Duodenal mucosa (tissue), 2 donors: Measurements from ENCODE around the gene SH3BP2.
"Not testable (repeated sequence)": the region's sequence is repeated elsewhere in the genome, so short reads cannot be mapped to it uniquely, and the experiment has no call there.

ENCODE experiments used
- H3K27ac ChIP-seq: one replicate; pipeline ENCODE4 v1.7.0; 2013; ENCODE audit warnings: low read depth, low read length
- H3K27me3 ChIP-seq, 2 donors: one replicate each; pipeline ENCODE4 v1.7.0; 2013; ENCODE audit warnings: low read length in 2 of 2, control low read depth in 1 of 2; ENCODE audit not compliant: insufficient read depth in 2 of 2, control insufficient read depth in 1 of 2
- H3K36me3 ChIP-seq, 2 donors: one replicate each; pipeline ENCODE4 v1.7.0; 2013; ENCODE audit warnings: low read length in 2 of 2, control low read depth in 1 of 2; ENCODE audit not compliant: insufficient read depth in 2 of 2, control insufficient read depth in 1 of 2
- H3K4me1 ChIP-seq, 2 donors: one replicate each; pipeline ENCODE4 v1.7.0; 2013; ENCODE audit warnings: low read length in 2 of 2, control low read depth in 1 of 2; ENCODE audit not compliant: insufficient read depth in 2 of 2, control insufficient read depth in 1 of 2
- H3K4me3 ChIP-seq, 2 donors: one replicate each; pipeline ENCODE4 v1.7.0; 2013; ENCODE audit warnings: low read length in 2 of 2, low read depth in 1 of 2
- H3K9ac ChIP-seq, 2 donors: one replicate each; pipeline ENCODE4 v1.7.0; 2013; ENCODE audit warnings: low read length in 2 of 2, low read depth in 1 of 2
- H3K9me3 ChIP-seq, 2 donors: one replicate each; pipeline ENCODE4 v1.7.0; 2013; ENCODE audit warnings: low read length in 2 of 2, control low read depth in 1 of 2; ENCODE audit not compliant: control insufficient read depth in 1 of 2

The SH3BP2 gene

GRCh38 chr4:2754848-2755819 is 37.8 kb upstream of the SH3BP2 start:
- H3K36me3 ChIP-seq, result peaks cover 0 to 4% of the 10 kb centered on the region in 2 donors
- peak overlapping the region; percentile 63 to 80 for H3K9ac ChIP-seq
- H3K4me1 ChIP-seq, result peaks cover 30 to 34% of the 10 kb centered on the region in 2 donors

DNA sequence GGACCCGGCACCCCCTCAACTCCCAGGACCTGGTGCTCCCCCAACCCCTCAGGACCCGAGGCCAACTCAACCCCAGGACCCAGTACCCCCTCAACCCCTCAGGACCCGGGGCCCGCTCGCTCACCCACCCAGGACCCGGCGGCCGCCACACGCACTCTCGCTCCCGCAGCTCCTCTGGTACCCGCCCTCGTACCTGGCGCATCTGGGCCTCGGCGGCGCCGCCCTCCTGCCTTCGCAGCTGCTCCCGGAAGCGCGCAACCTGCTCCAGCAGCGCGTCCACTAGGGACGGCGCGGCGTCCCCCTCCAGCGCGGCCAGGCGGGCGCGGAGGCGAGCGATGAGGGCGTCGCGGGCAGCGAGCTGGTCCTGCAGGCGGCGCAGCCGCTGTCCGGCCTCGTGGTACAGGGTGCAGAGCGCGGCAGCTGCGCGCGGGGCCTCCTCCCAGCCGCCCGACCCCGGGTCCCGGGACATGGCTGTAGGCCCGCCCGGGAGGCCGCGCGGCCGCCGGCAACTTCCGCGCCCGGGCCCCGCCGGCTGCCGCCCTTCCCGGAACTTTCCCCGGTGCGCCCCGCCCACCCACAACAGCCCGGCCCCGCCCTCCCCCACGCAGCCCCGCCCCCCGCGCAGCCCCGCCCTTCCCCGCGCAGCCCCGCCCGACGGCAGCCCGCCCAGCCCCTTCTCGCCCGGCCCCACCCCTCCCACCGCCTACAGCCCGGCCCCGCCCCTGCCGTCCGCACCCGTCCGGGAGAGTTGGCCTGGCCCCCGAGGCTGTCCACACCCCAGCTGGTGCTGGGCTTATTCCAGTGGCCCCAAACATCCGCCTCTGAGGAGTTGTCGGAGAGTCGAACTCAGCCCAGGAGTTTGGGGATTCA is 36.8 kb upstream of the SH3BP2 start, which contains the start of gene TNIP2:
Gene TNIP2, minus strand, starts transcription at position 516 of the 870 bp plus-strand sequence. Its CDS starts 47 bp downstream, at position 469.
- H3K4me1 ChIP-seq, result peaks cover 30 to 36% of the 10 kb centered on the region in 2 donors
- no peaks in the 10 kb centered on the region for H3K27me3 ChIP-seq
- H3K9ac ChIP-seq, result peak within 1 kb of the TSS; percentile 63 to 80
- peaks cover 0 to 4% of the 10 kb centered on the region in 2 donors for H3K36me3 ChIP-seq
- peak within 1 kb of the TSS; percentile 71 to 83 for H3K4me3 ChIP-seq
- no peaks in the 10 kb centered on the region for H3K9me3 ChIP-seq
- peak within 1 kb of the TSS; percentile 91 for H3K27ac ChIP-seq

More at GRCh38 chr4:2754848-2755819, 37.8 kb upstream of the SH3BP2 start:
- H3K9me3 ChIP-seq, result no peaks in the 10 kb centered on the region
- no peak overlapping the region for H3K27ac ChIP-seq
- peak overlapping the region; percentile 71 to 83 for H3K4me3 ChIP-seq
- no peaks in the 10 kb centered on the region for H3K27me3 ChIP-seq

GRCh38 chr4:2756691-2757350 is 36.1 kb upstream of the SH3BP2 start:
- Histone ChIP-seq H3K4me3 (peak overlapping the region; percentile 46 to 53), H3K4me1 (peaks cover 32 to 39% of the 10 kb centered on the region in 2 donors), H3K9me3 (no peaks in the 10 kb centered on the region), H3K9ac (peak overlapping the region; percentile 57 to 69), H3K27ac (no peak overlapping the region), H3K27me3 (no peaks in the 10 kb centered on the region), H3K36me3 (peaks cover 0 to 4% of the 10 kb centered on the region in 2 donors)

- Histone ChIP-seq H3K9me3 (no peaks in the 10 kb centered on the region), H3K36me3 (peaks cover 0 to 4% of the 10 kb centered on the region in 2 donors), H3K4me1 (peaks cover 38 to 45% of the 10 kb centered on the region in 2 donors), H3K27ac (no peak overlapping the region), H3K9ac (no peak overlapping the region), H3K4me3 (no peak overlapping the region), H3K27me3 (no peaks in the 10 kb centered on the region)
Observed at GRCh38 chr4:2757426-2757825, 35.5 kb upstream of the SH3BP2 start.

GRCh38 chr4:2761035-2761923 is 31.6 kb upstream of the SH3BP2 start:
- Histone ChIP-seq H3K4me1 (peaks cover 30 to 38% of the 10 kb centered on the region in 2 donors), H3K4me3 (peak overlapping the region; percentile 34 to 48), H3K36me3 (no peaks in the 10 kb centered on the region), H3K27me3 (no peaks in the 10 kb centered on the region), H3K9me3 (no peaks in the 10 kb centered on the region), H3K27ac (peak overlapping the region; percentile 98), H3K9ac (peak overlapping the region; percentile 73 to 77)

DNA sequence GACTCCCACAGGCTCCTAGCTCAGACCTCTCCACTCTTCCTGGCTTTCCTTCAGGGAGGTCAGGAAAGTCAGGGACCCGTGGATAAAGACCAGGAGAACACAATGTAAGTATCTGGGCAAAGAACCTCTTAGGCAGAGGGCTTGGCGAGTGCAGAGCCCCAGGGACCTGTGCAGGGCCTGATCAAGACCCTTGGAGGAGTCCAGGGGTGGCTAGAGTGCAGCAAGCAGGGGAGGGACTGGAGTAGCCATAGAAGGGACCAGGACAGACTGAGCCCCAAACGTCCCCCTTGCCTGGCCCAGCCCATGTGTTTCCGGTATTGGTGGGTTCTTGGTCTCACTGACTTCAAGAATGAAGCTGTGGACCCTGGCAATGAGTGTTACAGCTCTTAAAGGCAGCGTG is 30.8 kb upstream of the SH3BP2 start:
- H3K9me3 ChIP-seq, result no peaks in the 10 kb centered on the region
- peak overlapping the region; percentile 98 for H3K27ac ChIP-seq
- H3K4me1 ChIP-seq, result peaks cover 27 to 32% of the 10 kb centered on the region in 2 donors
- no peaks in the 10 kb centered on the region for H3K36me3 ChIP-seq
- peak overlapping the region; percentile 34 to 48 for H3K4me3 ChIP-seq
- peak overlapping the region; percentile 73 to 77 for H3K9ac ChIP-seq
- no peaks in the 10 kb centered on the region for H3K27me3 ChIP-seq

- H3K4me3 ChIP-seq, result peak overlapping the region; percentile 34 to 48
Observed at GRCh38 chr4:2762486-2763370, 30.2 kb upstream of the SH3BP2 start.

DNA sequence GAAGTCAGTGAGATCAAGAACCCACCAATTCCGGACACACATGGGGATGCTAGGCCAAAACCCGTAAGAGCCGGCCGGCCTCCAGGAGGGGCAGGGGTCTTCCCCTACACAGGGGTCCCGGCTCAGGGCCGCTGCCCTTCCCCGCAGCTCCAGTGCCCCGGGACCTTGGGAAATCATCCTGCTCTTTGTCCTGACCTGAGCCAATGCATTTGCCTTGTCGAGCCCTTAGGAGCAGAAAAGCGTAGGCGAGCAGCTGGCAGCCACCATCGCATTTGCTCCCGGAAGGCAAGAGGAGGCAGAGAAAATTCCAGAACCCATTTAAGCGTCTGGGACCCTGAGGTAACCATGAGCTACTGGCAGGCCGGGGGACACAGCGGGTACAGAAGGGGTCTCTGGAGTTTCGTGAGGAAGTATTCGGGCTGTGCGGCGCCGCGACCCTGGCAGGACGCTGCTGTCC is 29.3 kb upstream of the SH3BP2 start:
- Histone ChIP-seq H3K9ac (peak overlapping the region; percentile 44 to 46), H3K4me3 (peak overlapping the region; percentile 54 to 61), H3K27me3 (no peaks in the 10 kb centered on the region), H3K9me3 (no peaks in the 10 kb centered on the region), H3K4me1 (peaks cover 27 to 28% of the 10 kb centered on the region in 2 donors), H3K36me3 (no peaks in the 10 kb centered on the region), H3K27ac (no peak overlapping the region)

More at GRCh38 chr4:2762486-2763370, 30.2 kb upstream of the SH3BP2 start:
- H3K36me3 ChIP-seq, H3K27me3 ChIP-seq, H3K9me3 ChIP-seq: not testable (repeated sequence)
- Histone ChIP-seq H3K27ac (peak overlapping the region; percentile 98), H3K4me1 (peaks cover 27 to 28% of the 10 kb centered on the region in 2 donors), H3K9ac (peak overlapping the region in 1 of 2 donors; percentile 73)
